ENCODE data around the gene CCDC92B.
"Not testable (repeated sequence)": the region's sequence is repeated elsewhere in the genome, so short reads cannot be mapped to it uniquely, and the experiment has no call there.

Gene CCDC92B

GRCh38 chr17:2688351-2689342 is 60.8 kb downstream of the CCDC92B start:
- no peak for DNase-seq

- no peak for DNase-seq
Observed at GRCh38 chr17:2687074-2687418, 62.4 kb downstream of the CCDC92B start.

DNA sequence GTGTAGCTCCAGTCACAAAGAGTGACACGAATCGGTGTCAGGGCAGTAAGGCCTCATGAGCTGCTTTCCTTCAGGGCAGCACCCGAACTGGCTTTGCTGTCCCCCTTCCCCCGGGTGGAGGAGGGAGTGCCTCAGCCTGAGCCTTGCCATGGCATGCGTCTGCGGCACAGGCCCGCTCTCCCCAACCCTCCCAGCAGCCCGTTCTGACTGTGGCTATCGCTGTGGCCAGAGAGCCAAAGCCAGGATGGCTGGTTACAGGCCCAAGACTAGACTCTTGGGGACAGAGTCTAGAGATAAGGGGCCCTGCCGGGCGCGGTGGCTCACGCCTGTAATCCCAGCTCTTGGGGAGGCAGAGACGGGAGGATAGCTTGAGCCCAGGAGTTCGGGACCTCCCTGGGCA is 63.8 kb downstream of the CCDC92B start:
- DNase-seq, result no peak

DNA sequence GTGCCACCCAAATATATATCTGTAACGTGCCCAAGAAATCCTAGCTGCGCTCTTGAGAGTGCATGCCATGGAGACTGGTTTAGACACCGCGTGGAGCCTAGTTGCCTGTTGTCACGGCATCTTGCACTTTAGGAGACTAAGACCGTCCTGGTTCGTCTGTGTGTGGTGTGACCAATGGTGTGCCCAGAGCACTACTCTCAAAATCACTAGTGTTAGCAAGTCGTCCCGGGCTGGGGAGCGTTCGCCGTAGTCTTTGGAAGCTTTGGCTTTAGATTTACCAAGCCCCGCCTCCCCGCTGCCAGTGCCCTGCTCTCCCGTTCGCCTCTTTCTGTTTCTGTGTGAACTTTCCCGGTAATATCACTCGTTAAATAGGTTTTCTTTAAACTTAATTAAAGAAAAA is 64.9 kb downstream of the CCDC92B start:
- DNase-seq, result no peak

- no peak for DNase-seq
Observed at GRCh38 chr17:2683912-2684311, 65.5 kb downstream of the CCDC92B start.

- no peak for DNase-seq
Observed at GRCh38 chr17:2682176-2682938, 67.1 kb downstream of the CCDC92B start.

GRCh38 chr17:2681650-2682049 is 67.8 kb downstream of the CCDC92B start:
- DNase-seq, result no peak

- no peak for DNase-seq
Observed at GRCh38 chr17:2680961-2681360, 68.5 kb downstream of the CCDC92B start.

- not testable (repeated sequence) for DNase-seq
Observed at GRCh38 chr17:2679247-2679646, 70.2 kb downstream of the CCDC92B start.

Measured in inflammatory macrophage treated with lipopolysaccharide for 4 hours (primary cell).